HG02981 (cell line): ENCODE data around the gene ZNF169.
"Not testable (repeated sequence)": the region's sequence is repeated elsewhere in the genome, so short reads cannot be mapped to it uniquely, and the experiment has no call there.

Experiments used
- ATAC-seq: cut with Tn5 transposase; IDR thresholded peaks from one replicate; pipeline ENCODE4 v1.9.1; 2021; ENCODE audit warnings: mild to moderate bottlenecking, moderate library complexity; ENCODE audit not compliant: unreplicated experiment

ZNF169 gene

DNA sequence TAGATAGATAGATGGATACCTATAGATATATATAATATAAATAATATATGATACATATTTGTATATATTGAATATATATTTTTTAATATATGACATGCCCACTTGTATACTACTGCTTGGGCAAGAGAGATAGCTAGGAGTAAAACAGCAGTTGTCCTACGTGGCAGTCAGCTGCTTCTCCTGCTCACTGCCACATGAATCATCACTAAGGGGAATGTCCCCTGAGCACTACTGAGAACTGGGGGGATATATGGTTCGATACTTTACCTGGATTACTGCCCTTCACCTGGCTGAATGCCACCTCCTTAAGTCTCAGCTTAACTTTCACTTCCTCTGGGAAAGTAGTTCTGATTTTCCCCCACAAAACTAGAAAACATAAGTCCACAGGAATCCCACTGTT, 82.6 kb downstream of the ZNF169 start:
- ATAC-seq = not testable (repeated sequence)

DNA sequence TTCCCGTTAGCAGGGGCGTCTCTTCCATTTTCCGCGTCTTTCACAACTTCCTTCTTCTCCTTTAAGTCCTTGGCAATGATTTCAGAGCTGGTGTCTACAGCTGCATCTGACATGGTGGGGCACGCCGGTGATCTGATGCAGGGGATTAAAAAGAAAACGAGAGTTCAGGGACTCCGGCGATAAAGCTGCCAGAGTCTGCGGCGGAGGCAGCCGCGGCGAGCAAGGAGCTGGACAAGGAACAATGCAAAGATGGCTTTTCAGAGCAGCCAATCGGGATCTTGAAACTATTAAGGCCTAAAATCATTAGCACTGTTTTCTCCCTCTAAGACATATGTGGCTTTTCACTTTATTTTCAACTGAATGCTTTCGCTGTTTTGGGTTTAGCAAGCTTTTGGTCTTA, 88.4 kb downstream of the ZNF169 start:
- not testable (repeated sequence) for ATAC-seq

DNA sequence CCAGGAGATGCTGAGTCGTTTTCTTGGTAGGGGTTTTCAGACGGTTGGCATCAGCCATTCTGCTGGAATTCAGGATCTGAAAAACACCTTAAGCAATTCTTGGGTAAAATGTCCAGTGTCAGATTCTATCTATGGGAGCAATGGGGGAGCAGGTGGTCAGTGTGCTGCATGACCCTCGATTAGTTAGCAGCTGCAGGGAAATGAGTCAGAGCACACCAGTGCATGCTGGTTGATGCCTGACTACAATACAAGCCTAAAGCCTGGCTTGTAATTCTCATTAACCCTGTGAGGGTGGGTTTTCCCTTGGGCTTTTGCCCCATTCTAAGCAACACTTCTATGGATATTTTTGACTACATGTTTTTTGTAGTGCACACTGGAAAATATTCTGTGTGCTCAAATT, 89.7 kb downstream of the ZNF169 start:
- ATAC-seq = not testable (repeated sequence)
